SK-N-SH (cell line): Measurements from ENCODE around the gene TBC1D2.

Experiments used
- CHD2 ChIP-seq: fragments of 150-350 bp; IDR thresholded peaks from 2 replicates; pipeline ENCODE4 v1.6.1; 2018; ENCODE audit warnings: low read length; ENCODE audit not compliant: partially characterized antibody
- ELF1 ChIP-seq: IDR thresholded peaks from 2 replicates; pipeline ENCODE4 v1.4.0; 2012
- EP300 ChIP-seq, 2 experiments: IDR thresholded peaks; 2 replicates each; pipeline versions ENCODE4 v1.4.0 to v1.6.1; 2012; ENCODE audit warnings: borderline replicate concordance in 1 of 2, low read depth in 1 of 2, low read length in 1 of 2
- EZH2phosphoT487 ChIP-seq: fragments of 200-600 bp; sonication (generic); IDR thresholded peaks from 2 replicates; pipeline ENCODE4 v1.6.1; 2017; ENCODE audit warnings: low read depth, mixed run types, mild to moderate bottlenecking, antibody characterized with exemption, moderate library complexity, borderline replicate concordance
- GABPA ChIP-seq: IDR thresholded peaks from 2 replicates; pipeline ENCODE4 v1.4.0; 2012; ENCODE audit warnings: low read depth, mild to moderate bottlenecking
- SIN3A ChIP-seq: IDR thresholded peaks from 2 replicates; pipeline ENCODE4 v1.6.1; 2012; ENCODE audit warnings: low read depth, mild to moderate bottlenecking, low read length, moderate library complexity, borderline replicate concordance
- TEAD4 ChIP-seq: IDR thresholded peaks from 2 replicates; pipeline ENCODE4 v1.4.0; 2012; ENCODE audit warnings: mild to moderate bottlenecking, borderline replicate concordance; ENCODE audit not compliant: insufficient read depth
- YY1 ChIP-seq: IDR thresholded peaks from 2 replicates; pipeline ENCODE4 v1.4.0; 2012; ENCODE audit warnings: low read depth, mild to moderate bottlenecking
- TF ChIP-seq, protein P1 (sequence below): fragments of 200-600 bp; sonication (generic); IDR thresholded peaks from 2 replicates; pipeline ENCODE4 v1.6.1; 2017; ENCODE audit warnings: antibody characterized with exemption, mild to moderate bottlenecking, moderate library complexity

DNA sequence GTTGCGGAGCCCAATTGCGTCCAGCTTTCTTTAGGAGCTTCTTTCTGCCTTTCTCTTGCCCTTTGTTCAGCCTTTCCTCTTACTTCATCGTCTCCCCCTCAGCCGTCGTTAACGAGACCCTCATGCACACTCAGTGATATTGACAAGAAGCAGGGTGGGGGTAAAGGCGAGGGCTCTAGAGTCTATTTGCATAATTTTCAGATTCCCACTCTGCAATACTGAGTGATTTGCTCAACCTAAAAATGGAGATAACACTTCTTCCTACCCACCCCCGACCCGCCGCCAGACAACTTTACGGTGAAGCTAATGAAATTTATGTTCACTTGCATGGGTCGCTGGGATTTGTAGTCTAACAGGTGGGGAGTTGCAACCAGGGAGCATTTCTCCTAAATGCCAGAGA is 1.3 kb upstream of the TBC1D2 start:
- no peak for TF ChIP-seq ELF1
- TF ChIP-seq TEAD4: no peak
- TF ChIP-seq, protein P1, sequence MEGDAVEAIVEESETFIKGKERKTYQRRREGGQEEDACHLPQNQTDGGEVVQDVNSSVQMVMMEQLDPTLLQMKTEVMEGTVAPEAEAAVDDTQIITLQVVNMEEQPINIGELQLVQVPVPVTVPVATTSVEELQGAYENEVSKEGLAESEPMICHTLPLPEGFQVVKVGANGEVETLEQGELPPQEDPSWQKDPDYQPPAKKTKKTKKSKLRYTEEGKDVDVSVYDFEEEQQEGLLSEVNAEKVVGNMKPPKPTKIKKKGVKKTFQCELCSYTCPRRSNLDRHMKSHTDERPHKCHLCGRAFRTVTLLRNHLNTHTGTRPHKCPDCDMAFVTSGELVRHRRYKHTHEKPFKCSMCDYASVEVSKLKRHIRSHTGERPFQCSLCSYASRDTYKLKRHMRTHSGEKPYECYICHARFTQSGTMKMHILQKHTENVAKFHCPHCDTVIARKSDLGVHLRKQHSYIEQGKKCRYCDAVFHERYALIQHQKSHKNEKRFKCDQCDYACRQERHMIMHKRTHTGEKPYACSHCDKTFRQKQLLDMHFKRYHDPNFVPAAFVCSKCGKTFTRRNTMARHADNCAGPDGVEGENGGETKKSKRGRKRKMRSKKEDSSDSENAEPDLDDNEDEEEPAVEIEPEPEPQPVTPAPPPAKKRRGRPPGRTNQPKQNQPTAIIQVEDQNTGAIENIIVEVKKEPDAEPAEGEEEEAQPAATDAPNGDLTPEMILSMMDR: no peak
- TF ChIP-seq YY1: no peak
- TF ChIP-seq GABPA: no peak
- TF ChIP-seq EZH2phosphoT487: no peak
- TF ChIP-seq SIN3A: no peak
- TF ChIP-seq EP300 (IDR thresholded peaks at IDR 0.05; ENCODE audit: borderline replicate concordance in 1 of 2, low read depth in 1 of 2, low read length in 1 of 2): no peak
- peak; percentile 47 for TF ChIP-seq CHD2
